Measurements from ENCODE around the gene MBTD1.

- TF ChIP-seq, protein P1, sequence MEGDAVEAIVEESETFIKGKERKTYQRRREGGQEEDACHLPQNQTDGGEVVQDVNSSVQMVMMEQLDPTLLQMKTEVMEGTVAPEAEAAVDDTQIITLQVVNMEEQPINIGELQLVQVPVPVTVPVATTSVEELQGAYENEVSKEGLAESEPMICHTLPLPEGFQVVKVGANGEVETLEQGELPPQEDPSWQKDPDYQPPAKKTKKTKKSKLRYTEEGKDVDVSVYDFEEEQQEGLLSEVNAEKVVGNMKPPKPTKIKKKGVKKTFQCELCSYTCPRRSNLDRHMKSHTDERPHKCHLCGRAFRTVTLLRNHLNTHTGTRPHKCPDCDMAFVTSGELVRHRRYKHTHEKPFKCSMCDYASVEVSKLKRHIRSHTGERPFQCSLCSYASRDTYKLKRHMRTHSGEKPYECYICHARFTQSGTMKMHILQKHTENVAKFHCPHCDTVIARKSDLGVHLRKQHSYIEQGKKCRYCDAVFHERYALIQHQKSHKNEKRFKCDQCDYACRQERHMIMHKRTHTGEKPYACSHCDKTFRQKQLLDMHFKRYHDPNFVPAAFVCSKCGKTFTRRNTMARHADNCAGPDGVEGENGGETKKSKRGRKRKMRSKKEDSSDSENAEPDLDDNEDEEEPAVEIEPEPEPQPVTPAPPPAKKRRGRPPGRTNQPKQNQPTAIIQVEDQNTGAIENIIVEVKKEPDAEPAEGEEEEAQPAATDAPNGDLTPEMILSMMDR (IDR thresholded peaks at IDR 0.05) = no peak
- TF ChIP-seq POLR2A (IDR thresholded peaks at IDR 0.05) = no peak
These were observed 31.7 kb downstream of the MBTD1 start for GRCh38 chr17:51228161-51228560.
